ENCODE results near the gene ATP2A3.

DNA sequence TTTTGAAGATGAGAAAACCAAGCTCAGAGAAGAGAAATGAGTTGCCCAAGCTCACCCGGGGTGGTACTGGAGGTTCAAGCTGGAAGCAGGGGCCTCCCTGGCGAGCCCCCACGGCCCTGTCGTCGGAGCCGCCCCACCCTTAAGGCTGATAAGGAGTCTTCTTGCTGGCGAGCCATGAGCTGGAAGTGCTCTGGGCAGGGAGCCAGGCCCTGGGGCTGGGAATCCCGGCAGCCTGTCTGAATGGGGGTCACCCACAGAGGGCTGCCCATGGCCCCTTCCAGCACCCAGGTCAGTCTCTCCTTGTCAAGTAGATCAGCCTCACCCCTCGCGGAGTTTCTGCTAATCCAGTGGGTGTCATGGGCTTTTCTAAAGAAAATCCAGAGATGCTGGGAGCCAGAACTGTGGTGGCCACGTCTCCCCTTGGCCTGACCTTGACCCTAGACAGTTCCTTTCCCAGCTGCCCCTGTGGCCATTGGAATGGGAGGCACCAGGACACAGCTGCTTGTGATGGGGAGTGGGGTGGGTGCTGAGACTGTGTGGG is 46.8 kb downstream of the ATP2A3 start:
- TF ChIP-seq ISL1 (CRISPR knock-in tag; IDR thresholded peaks at IDR 0.05) (0 out of 2 replicates have a peak, but pooled peaks have one; percentile 13), ARNTL (CRISPR knock-in tag; IDR thresholded peaks at IDR 0.05; ENCODE audit: borderline replicate concordance, low read depth) (no peak), SNAI2 (CRISPR knock-in tag; IDR thresholded peaks at IDR 0.05) (no peak), OSR1 (CRISPR knock-in tag; IDR thresholded peaks at IDR 0.05) (no peak)
- TF ChIP-seq, protein P1, sequence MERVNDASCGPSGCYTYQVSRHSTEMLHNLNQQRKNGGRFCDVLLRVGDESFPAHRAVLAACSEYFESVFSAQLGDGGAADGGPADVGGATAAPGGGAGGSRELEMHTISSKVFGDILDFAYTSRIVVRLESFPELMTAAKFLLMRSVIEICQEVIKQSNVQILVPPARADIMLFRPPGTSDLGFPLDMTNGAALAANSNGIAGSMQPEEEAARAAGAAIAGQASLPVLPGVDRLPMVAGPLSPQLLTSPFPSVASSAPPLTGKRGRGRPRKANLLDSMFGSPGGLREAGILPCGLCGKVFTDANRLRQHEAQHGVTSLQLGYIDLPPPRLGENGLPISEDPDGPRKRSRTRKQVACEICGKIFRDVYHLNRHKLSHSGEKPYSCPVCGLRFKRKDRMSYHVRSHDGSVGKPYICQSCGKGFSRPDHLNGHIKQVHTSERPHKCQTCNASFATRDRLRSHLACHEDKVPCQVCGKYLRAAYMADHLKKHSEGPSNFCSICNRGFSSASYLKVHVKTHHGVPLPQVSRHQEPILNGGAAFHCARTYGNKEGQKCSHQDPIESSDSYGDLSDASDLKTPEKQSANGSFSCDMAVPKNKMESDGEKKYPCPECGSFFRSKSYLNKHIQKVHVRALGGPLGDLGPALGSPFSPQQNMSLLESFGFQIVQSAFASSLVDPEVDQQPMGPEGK (CRISPR knock-in tag; IDR thresholded peaks at IDR 0.05; ENCODE audit: borderline replicate concordance): peak; percentile 83; the same call in 1 of the 2 replicates
- TF ChIP-seq, protein P2, sequence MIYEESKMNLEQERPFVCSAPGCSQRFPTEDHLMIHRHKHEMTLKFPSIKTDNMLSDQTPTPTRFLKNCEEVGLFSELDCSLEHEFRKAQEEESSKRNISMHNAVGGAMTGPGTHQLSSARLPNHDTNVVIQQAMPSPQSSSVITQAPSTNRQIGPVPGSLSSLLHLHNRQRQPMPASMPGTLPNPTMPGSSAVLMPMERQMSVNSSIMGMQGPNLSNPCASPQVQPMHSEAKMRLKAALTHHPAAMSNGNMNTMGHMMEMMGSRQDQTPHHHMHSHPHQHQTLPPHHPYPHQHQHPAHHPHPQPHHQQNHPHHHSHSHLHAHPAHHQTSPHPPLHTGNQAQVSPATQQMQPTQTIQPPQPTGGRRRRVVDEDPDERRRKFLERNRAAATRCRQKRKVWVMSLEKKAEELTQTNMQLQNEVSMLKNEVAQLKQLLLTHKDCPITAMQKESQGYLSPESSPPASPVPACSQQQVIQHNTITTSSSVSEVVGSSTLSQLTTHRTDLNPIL (CRISPR knock-in tag; IDR thresholded peaks at IDR 0.05; ENCODE audit: low read depth): no peak

Data from SK-N-SH treated with all-trans-retinoic acid at 6 μM for 48 hours (cell line).